Activated CD8-positive, alpha-beta T cell treated with anti-CD3 and anti-CD28 coated beads for 36 hours (primary cell): ENCODE results near the gene EXOC5. TPM values are rescaled to one million over a fixed set of nuclear protein-coding genes. Genes with fewer than 3 reads are reported as not detected.

Source experiments
- ATAC-seq: fragments of 200-7000 bp; cut with Tn5 transposase; one replicate; pipeline ENCODE4 v1.10.0; 2021; ENCODE audit warnings: mild to moderate bottlenecking, moderate library complexity
- CTCF ChIA-PET: fragments of 350-600 bp; sonication (Branson Sonifier 250); formaldehyde crosslinking; loops from one replicate; lab custom pipeline; 2021; ENCODE audit warnings: antibody characterized with exemption; lab: Charles Lee
- POLR2A ChIA-PET: fragments of 350-600 bp; sonication (Branson Sonifier 250); formaldehyde crosslinking; loops from one replicate; lab custom pipeline; 2021; ENCODE audit warnings: antibody characterized with exemption; lab: Charles Lee
- DNase-seq: peaks from one replicate; pipeline ENCODE4 v3.0.0-alpha.2; 2020
- H3K27ac Mint-ChIP-seq: one replicate; pipeline ENCODE4 v1.8.0; 2021; ENCODE audit warnings: mild to moderate bottlenecking, mixed read lengths
- H3K27me3 Mint-ChIP-seq: one replicate; pipeline ENCODE4 v1.8.0; 2021; ENCODE audit warnings: mixed read lengths
- H3K36me3 Mint-ChIP-seq: one replicate; pipeline ENCODE4 v1.8.0; 2021; ENCODE audit warnings: low read depth, mixed read lengths
- H3K4me1 Mint-ChIP-seq: one replicate; pipeline ENCODE4 v1.8.0; 2021; ENCODE audit warnings: low read depth, mixed read lengths
- H3K4me3 Mint-ChIP-seq: one replicate; pipeline ENCODE4 v1.8.0; 2021; ENCODE audit warnings: mild to moderate bottlenecking, moderate library complexity, mixed read lengths
- H3K9me3 Mint-ChIP-seq: one replicate; pipeline ENCODE4 v1.8.0; 2021; ENCODE audit warnings: mixed read lengths
- CTCF ChIP-seq: fragments of 200-600 bp; IDR thresholded peaks from one replicate; pipeline ENCODE4 v1.8.0; 2022; ENCODE audit warnings: antibody characterized with exemption, mild to moderate bottlenecking
- intact Hi-C: fragments of 100-400 bp; cut with micrococcal nuclease; formaldehyde crosslinking; loops from one replicate; pipeline ENCODE4 v1.10.0; 2022
- total RNA-seq, 2 experiments: library from RNA; stranded (reverse); gene quantifications; one replicate each; pipeline ENCODE4 v1.2.3, GENCODE V29; 2021

Gene EXOC5
- total RNA-seq, 2 experiments from 2014 or later: 72.8 to 75.1 TPM

DNA sequence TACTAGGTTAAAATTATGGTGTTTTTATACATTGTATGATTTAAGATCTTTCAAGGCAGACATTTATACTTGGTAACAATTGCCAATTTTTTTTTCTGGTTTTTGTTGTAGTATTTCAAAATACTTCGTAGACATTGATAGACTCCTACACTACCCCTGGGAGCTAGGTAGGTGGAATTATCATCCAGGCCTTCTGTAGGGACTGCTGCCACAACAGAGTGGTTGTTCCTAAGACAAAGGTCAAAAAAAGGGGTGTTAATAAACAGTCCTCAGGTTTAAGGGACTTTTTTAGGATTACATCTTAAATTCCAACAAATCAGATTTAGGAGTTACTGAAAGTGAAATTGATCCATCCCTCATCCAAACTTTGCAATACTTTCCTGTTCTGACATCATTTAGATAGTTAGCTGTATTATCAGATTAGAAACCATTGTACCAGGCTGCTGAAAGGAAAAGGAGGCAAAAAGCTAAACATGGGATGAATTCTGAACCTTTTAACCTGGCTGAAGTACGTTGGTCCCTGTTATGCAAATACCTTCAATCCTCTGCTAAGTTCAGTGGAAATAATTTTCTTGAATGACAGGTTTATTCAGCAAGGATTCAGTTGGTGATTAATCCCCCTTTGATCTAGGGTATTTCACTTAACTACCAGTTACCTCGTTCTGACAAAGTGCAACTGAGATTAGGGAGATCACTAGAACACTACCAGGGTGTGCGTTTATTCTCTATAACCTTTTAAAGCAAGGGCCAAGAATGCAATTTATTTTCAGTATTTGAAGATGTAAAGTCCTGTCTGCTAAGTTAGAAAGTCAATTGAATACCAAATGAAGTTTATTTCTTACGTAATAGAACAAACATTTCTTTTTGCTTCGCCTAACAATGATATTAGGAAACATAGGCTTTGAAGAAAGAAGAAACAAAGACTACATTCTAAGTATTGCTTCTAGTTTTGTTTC, 23.3 kb upstream of the EXOC5 start:
- Mint-ChIP-seq H3K4me3 (no peak overlapping the region), H3K36me3 (peaks cover 8% of the 10 kb centered on the region), H3K4me1 (no peaks in the 10 kb centered on the region), H3K9me3 (no peaks in the 10 kb centered on the region), H3K27me3 (no peaks in the 10 kb centered on the region), H3K27ac (no peak overlapping the region)
- TF ChIP-seq CTCF: no peak
- ATAC-seq (no peak), DNase-seq (no peak)
- ChIA-PET CTCF (no interaction called here), POLR2A (no interaction called here)
- intact Hi-C loops: no loop called here

- CTCF ChIA-PET: interaction anchor here (1.1 to 1.2 kb wide), 2 partner anchors 12 to 26 kb away, joined by 3 to 5 read pairs; no protein-coding TSS in a partner anchor
Measured at GRCh38 chr14:57290751-57291150, 22.0 kb upstream of the EXOC5 start.

GRCh38 chr14:57287745-57288144, 19.0 kb upstream of the EXOC5 start:
- Mint-ChIP-seq H3K4me3 (no peak overlapping the region), H3K4me1 (no peaks in the 10 kb centered on the region), H3K9me3 (no peaks in the 10 kb centered on the region), H3K27ac (no peak overlapping the region), H3K36me3 (peaks cover 18% of the 10 kb centered on the region), H3K27me3 (no peaks in the 10 kb centered on the region)
- intact Hi-C loops: no loop called here
- ATAC-seq: no peak
- ChIA-PET POLR2A (no interaction called here), CTCF (no interaction called here)
- no peak for DNase-seq
- TF ChIP-seq CTCF: no peak

More at GRCh38 chr14:57290751-57291150, 22.0 kb upstream of the EXOC5 start:
- Mint-ChIP-seq H3K36me3 (peaks cover 8% of the 10 kb centered on the region), H3K27ac (no peak overlapping the region), H3K9me3 (no peaks in the 10 kb centered on the region), H3K27me3 (no peaks in the 10 kb centered on the region), H3K4me1 (no peaks in the 10 kb centered on the region), H3K4me3 (no peak overlapping the region)
- no peak for TF ChIP-seq CTCF
- no peak for ATAC-seq
- POLR2A ChIA-PET: interaction anchor here (1.9 kb wide), 1 partner anchor 22 kb away, joined by 6 read pairs; the partner anchor contains the start of genes AP5M1 and EXOC5
- DNase-seq: no peak
- intact Hi-C loops: no loop called here

DNA sequence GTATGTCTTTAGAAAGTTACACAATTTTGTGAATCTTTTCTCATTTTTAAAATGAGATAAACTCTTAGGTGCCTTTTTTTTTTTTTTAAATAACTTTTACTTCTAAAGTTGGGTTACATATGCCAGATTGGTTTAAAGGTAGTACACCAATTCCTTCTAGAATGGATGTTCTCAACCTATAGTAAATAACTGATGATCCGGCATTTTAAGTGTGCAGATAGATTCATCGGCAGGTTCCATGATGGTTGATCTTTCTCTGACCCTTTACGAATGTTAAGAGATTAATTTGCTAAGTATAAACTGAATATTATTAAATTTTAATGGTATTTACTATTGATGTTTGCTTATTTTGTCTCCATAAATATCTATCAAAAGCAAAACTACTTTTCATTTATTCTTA, 8.4 kb upstream of the EXOC5 start:
- intact Hi-C loops: no loop called here
- DNase-seq: no peak
- no peaks in the 10 kb centered on the region for H3K9me3 Mint-ChIP-seq
- no peaks in the 10 kb centered on the region for H3K27me3 Mint-ChIP-seq
- POLR2A ChIA-PET: no interaction called here
- H3K27ac Mint-ChIP-seq: no peak overlapping the region
- CTCF ChIA-PET: no interaction called here
- H3K4me3 Mint-ChIP-seq: no peak overlapping the region
- ATAC-seq: no peak
- peaks cover 15% of the 10 kb centered on the region for H3K4me1 Mint-ChIP-seq
- TF ChIP-seq CTCF: no peak
- H3K36me3 Mint-ChIP-seq: peaks cover 22% of the 10 kb centered on the region

GRCh38 chr14:57275023-57275664, 6.4 kb upstream of the EXOC5 start:
- no peak for ATAC-seq
- Mint-ChIP-seq H3K9me3 (no peaks in the 10 kb centered on the region), H3K27ac (no peak overlapping the region), H3K27me3 (no peaks in the 10 kb centered on the region), H3K4me3 (no peak overlapping the region), H3K36me3 (peaks cover 26% of the 10 kb centered on the region), H3K4me1 (peaks cover 34% of the 10 kb centered on the region)
- no peak for DNase-seq
- intact Hi-C loops: no loop called here
- POLR2A ChIA-PET: no interaction called here
- CTCF ChIA-PET: no interaction called here
- TF ChIP-seq CTCF: no peak
